ENCODE results near the gene UBE2O. TPM values are rescaled to one million over a fixed set of nuclear protein-coding genes. Genes with fewer than 3 reads are reported as not detected.

The UBE2O gene
- total RNA-seq, 4 donors from 2014 or later = 20.3 to 52.0 (median 26.0) TPM

DNA sequence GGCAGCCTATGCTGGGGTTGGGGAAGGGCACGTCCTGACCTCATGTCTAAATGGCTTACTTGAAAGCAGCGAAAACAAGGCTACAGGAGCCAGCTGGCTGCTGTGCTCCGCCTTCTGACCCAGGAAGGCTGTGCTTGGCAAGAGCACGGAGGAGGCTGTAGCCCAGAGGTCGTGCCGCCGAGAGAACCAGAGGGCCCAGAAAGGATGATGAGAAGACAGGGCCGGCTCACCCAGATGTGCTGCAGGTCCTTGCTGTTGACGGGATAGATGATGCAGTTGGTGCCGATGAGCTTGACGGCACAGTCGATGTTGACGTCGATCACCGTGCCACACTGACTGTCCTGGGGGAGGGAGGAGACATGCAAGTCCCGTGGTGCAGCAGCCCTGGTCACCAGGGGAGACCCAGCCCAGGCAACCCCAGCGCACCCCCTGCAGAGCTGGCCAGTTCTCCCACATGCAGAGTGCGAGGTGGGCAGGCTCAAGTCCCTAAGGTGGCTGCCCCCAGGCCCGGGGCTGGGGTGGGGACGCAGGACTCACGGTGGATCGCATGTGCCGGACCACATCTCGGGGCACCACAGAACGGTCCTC is 47.9 kb downstream of the UBE2O start:
- WGBS, 2 donors = 91% methylated on average over 19 to 24 of the region's 25 CpGs
- no peak for DNase-seq (ENCODE audit: low spot score in 2 of 2)
- no peak for TF ChIP-seq CTCF (IDR thresholded peaks at IDR 0.05)
- no peak for TF ChIP-seq POLR2A (IDR thresholded peaks at IDR 0.05)
- no peak overlapping the region for H3K4me3 ChIP-seq (ENCODE audit: low read depth, poor library complexity, severe bottlenecking)
- intact Hi-C loops (cut with DNase I; ENCODE audit: low total_unique reads) = loop anchor here (5.0 kb wide), 1 partner anchor 102 kb away; no protein-coding TSS in a partner anchor

DNA sequence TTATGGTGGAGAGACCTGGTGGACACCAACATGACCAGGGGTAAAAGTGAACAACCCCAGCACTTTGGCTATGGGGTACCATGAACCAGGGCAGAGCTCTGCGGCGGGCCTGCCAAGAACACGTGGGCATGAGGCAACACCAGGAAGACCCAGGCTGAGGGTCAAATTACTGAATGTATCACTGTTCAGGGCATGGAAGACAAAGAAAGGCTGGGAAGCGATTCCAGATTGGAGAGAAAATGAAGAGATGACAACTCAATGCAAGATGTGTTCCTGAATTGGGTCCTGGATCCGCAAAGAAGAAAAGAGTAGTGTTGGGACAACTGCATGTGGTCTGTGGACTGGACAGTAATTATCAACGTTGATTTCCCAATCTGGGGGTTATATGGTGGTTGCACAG is 48.7 kb downstream of the UBE2O start:
- no peak for DNase-seq (ENCODE audit: low spot score in 2 of 2)
- no peak for TF ChIP-seq POLR2A (IDR thresholded peaks at IDR 0.05)
- TF ChIP-seq CTCF (IDR thresholded peaks at IDR 0.05) = no peak
- intact Hi-C loops (cut with DNase I; ENCODE audit: low total_unique reads) = no loop called here
- 86 to 91% methylated on average over 6 of the region's 6 CpGs for WGBS, 2 donors
- no peak overlapping the region for H3K4me3 ChIP-seq (ENCODE audit: low read depth, poor library complexity, severe bottlenecking)

DNA sequence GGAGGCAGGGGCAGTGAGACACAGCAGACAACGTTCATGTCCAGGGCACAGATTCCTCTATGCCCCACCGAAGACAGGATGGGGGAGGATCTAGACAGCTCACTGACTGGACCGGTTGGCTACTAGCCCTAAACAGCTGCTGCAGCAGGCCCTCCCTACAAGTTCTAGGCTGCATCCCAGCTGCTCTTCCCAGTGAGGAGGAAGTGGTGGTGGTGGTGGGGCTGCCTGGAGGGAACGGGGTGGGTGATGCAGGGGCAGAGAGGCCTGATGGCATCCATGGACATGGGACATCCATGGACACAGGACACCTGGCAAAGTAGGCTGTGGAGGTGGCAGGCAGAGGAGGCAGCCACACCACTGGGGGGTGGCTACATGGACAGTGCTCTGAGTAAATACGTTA is 50.2 kb downstream of the UBE2O start:
- no peak for DNase-seq (ENCODE audit: low spot score in 2 of 2)
- 79 to 80% methylated on average over 5 of the region's 5 CpGs for WGBS, 2 donors
- no peak for TF ChIP-seq CTCF (IDR thresholded peaks at IDR 0.05)
- intact Hi-C loops (cut with DNase I; ENCODE audit: low total_unique reads) = no loop called here
- H3K4me3 ChIP-seq (ENCODE audit: low read depth, poor library complexity, severe bottlenecking) = no peak overlapping the region

DNA sequence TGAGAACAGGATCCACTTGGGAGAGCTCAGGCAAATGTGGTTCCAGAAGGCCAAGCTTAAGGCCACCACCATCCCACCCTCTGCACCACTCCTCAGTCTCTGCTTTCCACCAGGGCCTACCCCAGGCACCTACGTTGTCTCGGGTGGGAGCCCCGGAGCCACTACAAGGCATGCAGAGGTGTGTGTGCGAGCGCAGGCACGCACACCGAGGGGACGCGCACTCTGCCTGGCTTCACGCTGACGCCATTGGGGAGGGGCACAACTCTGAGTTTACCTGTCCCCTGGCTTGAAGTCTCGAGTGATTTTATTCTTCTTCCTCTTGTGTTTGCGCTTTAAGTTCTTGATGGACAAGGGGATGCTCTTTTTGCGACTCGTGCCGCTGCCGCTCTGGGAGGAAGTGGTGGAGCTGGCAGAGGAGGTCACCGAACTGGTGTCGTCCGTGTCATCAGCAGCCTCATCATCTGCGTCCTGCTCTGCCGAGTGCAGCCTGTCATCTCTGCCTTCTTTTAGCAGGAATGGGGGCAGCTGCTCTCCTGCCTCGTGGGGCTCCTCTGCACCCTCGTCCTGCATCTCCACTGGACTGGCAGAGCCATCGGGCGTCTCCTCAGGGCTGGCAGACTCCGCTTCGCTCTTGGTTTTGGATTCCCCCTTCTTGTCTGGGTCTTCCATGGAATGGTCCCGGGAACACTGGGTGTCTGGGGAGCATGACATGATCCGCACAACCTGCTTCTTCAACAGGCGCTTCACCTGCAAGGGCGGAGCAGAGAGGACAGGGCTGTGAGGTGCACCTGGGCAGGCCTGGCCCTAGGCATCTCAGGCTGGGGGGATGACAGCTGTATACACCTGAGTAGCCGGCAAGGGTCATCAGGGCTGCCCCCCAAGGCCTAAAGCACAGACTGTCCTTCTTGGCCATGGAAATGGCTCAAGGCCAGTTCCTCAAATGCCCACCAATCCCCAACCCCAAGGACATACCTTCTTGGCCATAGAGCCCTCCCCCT is 53.5 kb downstream of the UBE2O start:
- intact Hi-C loops (cut with DNase I; ENCODE audit: low total_unique reads) = no loop called here
- no peak overlapping the region for H3K4me3 ChIP-seq (ENCODE audit: low read depth, poor library complexity, severe bottlenecking)
- TF ChIP-seq CTCF (IDR thresholded peaks at IDR 0.05) (no peak), POLR2A (IDR thresholded peaks at IDR 0.05) (no peak)
- no peak for DNase-seq (ENCODE audit: low spot score in 2 of 2)
- 87 to 88% methylated on average over 32 to 33 of the region's 33 CpGs for WGBS, 2 donors

GRCh38 chr17:76398523-76399174 is 54.3 kb downstream of the UBE2O start:
- TF ChIP-seq POLR2A (IDR thresholded peaks at IDR 0.05) (no peak), CTCF (IDR thresholded peaks at IDR 0.05) (no peak)
- intact Hi-C loops (cut with DNase I; ENCODE audit: low total_unique reads) = no loop called here
- no peak overlapping the region for H3K4me3 ChIP-seq (ENCODE audit: low read depth, poor library complexity, severe bottlenecking)
- DNase-seq (ENCODE audit: low spot score in 2 of 2) = no peak
- WGBS, 2 donors = 79 to 83% methylated on average over 19 of the region's 20 CpGs

All from lower leg skin (tissue), 4 donors.